H1 (cell line): ENCODE results near the gene MEIS3. TPM values are rescaled to one million over a fixed set of nuclear protein-coding genes. Genes with fewer than 3 reads are reported as not detected.

Experiments used
- CTCF ChIA-PET: fragments of 300-600 bp; sonication (Branson Sonifier 250); formaldehyde crosslinking; loops from one replicate; lab custom pipeline; 2021; ENCODE audit not compliant: partially characterized antibody; lab: Charles Lee
- POLR2A ChIA-PET: fragments of 300-600 bp; sonication (Branson Sonifier 250); formaldehyde crosslinking; loops from one replicate; lab custom pipeline; 2021; ENCODE audit warnings: inconsistent platforms; ENCODE audit not compliant: partially characterized antibody; lab: Charles Lee
- DNase-seq, 2 experiments: peaks; one replicate each; pipeline versions ENCODE4 v3.0.0 to v3.0.0-alpha.2; 2010 to 2022; ENCODE audit warnings: low spot score in 2 of 2, low read depth in 1 of 2, mixed read lengths in 1 of 2
- FAIRE-seq: peaks from 2 replicates; lab custom pipeline; 2011; peaks lifted over from hg19 to GRCh38; lab: Jason Lieb, UNC
- H2AFZ ChIP-seq: 2 replicates; pipeline ENCODE4 v1.8.1; 2012; ENCODE audit warnings: low read length, inconsistent platforms
- H2AK5ac ChIP-seq: 2 replicates; pipeline ENCODE4 v1.6.1; 2013; ENCODE audit warnings: low read depth, low read length
- H2BK120ac ChIP-seq: replicated peaks from 2 replicates; pipeline ENCODE3; 2013; ENCODE audit warnings: low read depth, low read length, inconsistent platforms
- H2BK12ac ChIP-seq: 2 replicates; pipeline ENCODE4 v1.6.1; 2013; ENCODE audit warnings: low read depth, low read length
- H2BK15ac ChIP-seq: 2 replicates; pipeline ENCODE4 v1.6.1; 2013; ENCODE audit warnings: low read length
- H2BK20ac ChIP-seq: 2 replicates; pipeline ENCODE4 v1.6.1; 2013; ENCODE audit warnings: low read length
- H2BK5ac ChIP-seq: 2 replicates; pipeline ENCODE4 v1.6.1; 2013; ENCODE audit warnings: low read depth, low read length
- H3K14ac ChIP-seq: 2 replicates; pipeline ENCODE4 v1.6.1; 2013; ENCODE audit warnings: inconsistent platforms; ENCODE audit not compliant: insufficient read length
- H3K18ac ChIP-seq: 2 replicates; pipeline ENCODE4 v1.6.1; 2013; ENCODE audit warnings: low read length; ENCODE audit errors: extremely low read depth
- H3K23ac ChIP-seq: 2 replicates; pipeline ENCODE4 v1.6.1; 2013; ENCODE audit warnings: inconsistent platforms; ENCODE audit not compliant: insufficient read length
- H3K23me2 ChIP-seq: 2 replicates; pipeline ENCODE4 v1.6.1; 2013; ENCODE audit warnings: low read depth, low read length
- H3K27ac ChIP-seq: 2 replicates; pipeline ENCODE4 v1.6.1; 2011; ENCODE audit warnings: low read depth, low read length, inconsistent platforms
- H3K27me3 ChIP-seq, 4 experiments: replicated peaks in 1 of 4; 1 replicate in 1 of 4; 2 replicates in 3 of 4; pipeline versions ENCODE4 v1.6.1 to v1.8.1; 2011 to 2013; ENCODE audit warnings: low read length in 3 of 4, mild to moderate bottlenecking in 3 of 4, inconsistent platforms in 2 of 4, mixed read lengths in 2 of 4, moderate library complexity in 1 of 4; ENCODE audit not compliant: control insufficient read depth in 3 of 4, insufficient read depth in 3 of 4; ENCODE audit errors: extremely low read depth in 1 of 4
- H3K36me3 ChIP-seq, 4 experiments: 2 replicates each; pipeline versions ENCODE4 v1.6.1 to v1.8.1; 2011 to 2013; ENCODE audit warnings: mild to moderate bottlenecking in 4 of 4, low read length in 3 of 4, moderate library complexity in 2 of 4, control low read depth in 1 of 4, inconsistent platforms in 1 of 4; ENCODE audit not compliant: insufficient read depth in 4 of 4, control insufficient read depth in 2 of 4
- H3K4ac ChIP-seq: replicated peaks from 2 replicates; pipeline ENCODE3; 2013; ENCODE audit warnings: low read length, low read depth, mixed read lengths, inconsistent platforms; ENCODE audit not compliant: insufficient read length
- H3K4me1 ChIP-seq, 4 experiments: replicated peaks in 1 of 4; 1 replicate in 1 of 4; 2 replicates in 3 of 4; pipeline versions ENCODE4 v1.6.1 to v1.8.1; 2011 to 2013; ENCODE audit warnings: low read length in 3 of 4, inconsistent platforms in 2 of 4, mixed read lengths in 1 of 4; ENCODE audit not compliant: insufficient read depth in 4 of 4, control insufficient read depth in 3 of 4
- H3K4me2 ChIP-seq, 2 experiments: 2 replicates each; pipeline versions ENCODE4 v1.6.1 to v1.8.1; 2011 to 2013; ENCODE audit warnings: low read depth in 2 of 2, low read length in 2 of 2, control low read depth in 1 of 2, inconsistent platforms in 1 of 2, mild to moderate bottlenecking in 1 of 2; ENCODE audit not compliant: insufficient read depth in 1 of 2
- H3K4me3 ChIP-seq, 4 experiments: fragments of 200-600, 300-600 bp in 1 of 4; sonication (generic), shearing (Covaris generic), sonication (Bioruptor Twin) in 1 of 4; 2 replicates each; pipeline versions ENCODE4 v1.5.1 to v1.8.1; 2011 to 2016; ENCODE audit warnings: low read length in 4 of 4, low read depth in 3 of 4, control low read depth in 2 of 4, inconsistent platforms in 2 of 4, mild to moderate bottlenecking in 2 of 4, mixed read lengths in 1 of 4, moderate library complexity in 1 of 4; ENCODE audit not compliant: insufficient read depth in 2 of 4; ENCODE audit errors: extremely low read depth in 1 of 4
- H3K56ac ChIP-seq: replicated peaks from 2 replicates; pipeline ENCODE3; 2013; ENCODE audit warnings: low read depth, mild to moderate bottlenecking, mixed read lengths, low read length, inconsistent platforms; ENCODE audit not compliant: insufficient read length
- H3K79me1 ChIP-seq: 2 replicates; pipeline ENCODE4 v1.6.1; 2013; ENCODE audit warnings: low read depth, low read length, control low read depth
- H3K79me2 ChIP-seq, 2 experiments: 2 replicates each; pipeline versions ENCODE4 v1.6.1 to v1.8.1; 2012 to 2013; ENCODE audit warnings: low read length in 2 of 2, mild to moderate bottlenecking in 2 of 2, inconsistent platforms in 1 of 2; ENCODE audit not compliant: insufficient read depth in 2 of 2, control insufficient read depth in 1 of 2
- H3K9ac ChIP-seq, 4 experiments: replicated peaks in 1 of 4; 1 replicate in 1 of 4; 2 replicates in 3 of 4; pipeline versions ENCODE4 v1.6.1 to v1.8.1; 2011 to 2013; ENCODE audit warnings: low read depth in 3 of 4, low read length in 3 of 4, control low read depth in 2 of 4, mild to moderate bottlenecking in 2 of 4, moderate library complexity in 2 of 4, inconsistent platforms in 1 of 4; ENCODE audit errors: extremely low read depth in 1 of 4
- H3K9me3 ChIP-seq, 2 experiments: 2 replicates each; pipeline versions ENCODE4 v1.6.1 to v1.8.1; 2012 to 2013; ENCODE audit warnings: mild to moderate bottlenecking in 2 of 2, moderate library complexity in 2 of 2, control low read depth in 1 of 2, inconsistent platforms in 1 of 2, low read depth in 1 of 2, low read length in 1 of 2, mixed read lengths in 1 of 2; ENCODE audit not compliant: insufficient read depth in 2 of 2
- H4K20me1 ChIP-seq, 2 experiments: replicated peaks in 1 of 2; 2 replicates each; pipeline versions ENCODE3 to v1.8.1; 2011 to 2013; ENCODE audit warnings: inconsistent platforms in 2 of 2, low read length in 2 of 2, mild to moderate bottlenecking in 1 of 2; ENCODE audit not compliant: insufficient read depth in 2 of 2, control insufficient read depth in 1 of 2
- H4K5ac ChIP-seq: 2 replicates; pipeline ENCODE4 v1.6.1; 2013; ENCODE audit warnings: low read length, low read depth, mixed read lengths, inconsistent platforms; ENCODE audit not compliant: insufficient read length
- H4K8ac ChIP-seq: 2 replicates; pipeline ENCODE4 v1.8.0; 2013; ENCODE audit warnings: mild to moderate bottlenecking, moderate library complexity, low read length, inconsistent platforms; ENCODE audit not compliant: insufficient read depth; ENCODE audit errors: extremely low read depth
- H4K91ac ChIP-seq: replicated peaks from 2 replicates; pipeline ENCODE3; 2013; ENCODE audit warnings: low read length, mixed read lengths, inconsistent platforms; ENCODE audit not compliant: insufficient read length
- CHD2 ChIP-seq: IDR thresholded peaks from 2 replicates; pipeline ENCODE4 v1.6.1; 2012; ENCODE audit warnings: low read length, improper control_type of control experiment
- EZH2 ChIP-seq: fragments of 200-600 bp; sonication (generic); IDR thresholded peaks from 2 replicates; pipeline ENCODE4 v1.7.1; 2012; ENCODE audit warnings: low read depth, mild to moderate bottlenecking, moderate library complexity, low read length, inconsistent platforms; ENCODE audit not compliant: severe bottlenecking
- FOSL1 ChIP-seq: IDR thresholded peaks from 2 replicates; pipeline ENCODE4 v1.6.1; 2011; ENCODE audit warnings: mild to moderate bottlenecking, low read depth, low read length, moderate library complexity; ENCODE audit not compliant: insufficient read depth
- PHF8 ChIP-seq: fragments of 200-600 bp; sonication (generic); conservative IDR thresholded peaks from 2 replicates; pipeline ENCODE4 v1.7.1; 2012; ENCODE audit warnings: low read depth, mild to moderate bottlenecking, inconsistent platforms, low read length, moderate library complexity
- POLR2A ChIP-seq, 2 experiments: IDR thresholded peaks; 1 replicate in 1 of 2; 2 replicates in 1 of 2; pipeline ENCODE4 v1.6.1; 2011; ENCODE audit warnings: low read depth in 2 of 2, low read length in 2 of 2, mild to moderate bottlenecking in 2 of 2; ENCODE audit errors: control extremely low read depth in 1 of 2
- POLR2AphosphoS5 ChIP-seq: IDR thresholded peaks from 2 replicates; pipeline ENCODE4 v1.6.1; 2011; ENCODE audit warnings: low read depth, low read length
- POU5F1 ChIP-seq: IDR thresholded peaks from 2 replicates; pipeline ENCODE4 v1.6.1; 2011; ENCODE audit warnings: low read depth, mild to moderate bottlenecking, low read length, moderate library complexity
- RFX5 ChIP-seq: IDR thresholded peaks from 2 replicates; pipeline ENCODE4 v1.6.1; 2011; ENCODE audit warnings: low read depth, low read length, improper control_type of control experiment, borderline replicate concordance
- SAP30 ChIP-seq: fragments of 300-600 bp; sonication (generic); IDR thresholded peaks from 2 replicates; pipeline ENCODE4 v1.7.1; 2012; ENCODE audit warnings: low read length, moderate library complexity, mild to moderate bottlenecking, inconsistent platforms; ENCODE audit not compliant: insufficient read depth, insufficient replicate concordance
- SP4 ChIP-seq: IDR thresholded peaks from 2 replicates; pipeline ENCODE4 v1.6.1; 2012; ENCODE audit warnings: low read length, inconsistent platforms
- TAF1 ChIP-seq: IDR thresholded peaks from 2 replicates; pipeline ENCODE4 v1.6.1; 2011; ENCODE audit warnings: mild to moderate bottlenecking, low read depth, low read length
- polyA plus RNA-seq, 7 experiments: library from polyadenylated mRNA; depleted of rRNA in 3 of 7; stranded (reverse) in 5 of 7; unstranded in 2 of 7; fragments of >200 nt in 5 of 7; fragments of 200-250 nt in 2 of 7; gene quantifications; 1 replicate in 5 of 7; 2 replicates in 1 of 7; 4 replicates in 1 of 7; pipeline versions ENCODE4 v1.2.1 to v1.2.3, GENCODE V29; 2011 to 2013; ENCODE audit warnings: missing spikeins in 2 of 7, mixed read lengths in 2 of 7
- total RNA-seq: library from RNA; stranded (reverse); fragmentation: NEBNext Ultra II Directional; extraction: Animal tissue kit (Norgen Biotek cat#: 25700); gene quantifications from 2 replicates; pipeline ENCODE4 v1.2.1, GENCODE V29; 2021
- TF ChIP-seq, protein P1 (sequence below): IDR thresholded peaks from 2 replicates; pipeline ENCODE4 v1.6.1; 2011; ENCODE audit warnings: low read length, improper control_type of control experiment

Gene MEIS3
- total and polyA plus RNA-seq, 2 of the 8 experiments (the other 6 are each of a cell fraction or from before 2014, with no cell fraction given), result 24.5 to 28.2 TPM

DNA sequence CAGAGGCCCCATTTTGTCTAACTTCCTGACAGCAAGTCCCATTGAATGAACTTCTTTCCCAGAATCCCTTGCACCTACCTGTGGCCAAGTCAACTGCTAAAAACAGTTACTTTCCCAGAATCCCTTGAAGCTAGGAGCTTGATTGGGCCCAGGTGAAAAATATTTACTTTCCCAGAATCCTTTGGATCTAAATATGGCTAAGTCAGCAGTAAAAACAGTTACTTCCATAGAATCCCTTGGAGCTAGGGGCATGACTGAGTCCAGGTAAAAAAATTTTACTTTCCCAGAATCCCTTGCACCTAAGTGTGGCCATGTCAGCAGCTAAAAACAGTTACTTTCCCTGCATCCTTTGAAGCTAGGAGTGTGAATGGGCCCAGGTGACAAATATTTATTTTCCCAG, 13.2 kb upstream of the MEIS3 start:
- Histone ChIP-seq H3K27ac (no peak overlapping the region), H3K27me3 (peaks cover 0 to 25% (median 18%) of the 10 kb centered on the region in 4 experiments; a peak in 6 of 7 replicates), H2BK5ac (no peak overlapping the region), H3K4ac (no peak overlapping the region), H3K56ac (no peak overlapping the region), H3K23me2 (peaks cover 23% of the 10 kb centered on the region), H3K4me2 (no peak overlapping the region), H3K14ac (no peak overlapping the region), H4K91ac (no peak overlapping the region), H3K4me1 (peaks cover 0 to 23% (median 14%) of the 10 kb centered on the region in 4 experiments; a peak in 5 of 7 replicates), H3K18ac (no peak overlapping the region), H3K79me2 (no peaks in the 10 kb centered on the region), H4K5ac (no peak overlapping the region), H2AFZ (no peak overlapping the region), H3K23ac (no peak overlapping the region), H4K8ac (no peak overlapping the region), H2AK5ac (no peak overlapping the region), H3K9ac (no peak overlapping the region), H4K20me1 (no peaks in the 10 kb centered on the region), H2BK15ac (no peak overlapping the region), H3K4me3 (no peak overlapping the region), H2BK12ac (no peak overlapping the region), H3K36me3 (no peaks in the 10 kb centered on the region), H3K9me3 (no peaks in the 10 kb centered on the region), H3K79me1 (no peaks in the 10 kb centered on the region), H2BK120ac (no peak overlapping the region), H2BK20ac (no peak overlapping the region)
- POLR2A ChIA-PET, result interaction anchor here (0.8 to 1.9 kb wide), 5 partner anchors 16 to 266 kb away, joined by 3 to 6 read pairs (median 5); partner anchors contain the start of gene KPTN
- FAIRE-seq, result no peak
- no peak for DNase-seq
- CTCF ChIA-PET, result interaction anchor here (0.5 to 24.5 kb wide), 14 partner anchors 9 to 312 kb away, joined by 3 to 436 read pairs (median 6); partner anchors contain the start of genes EHD2, KPTN and SLC8A2
- TF ChIP-seq EZH2 (no peak), PHF8 (no peak), POU5F1 (no peak), POLR2A (IDR thresholded peaks at IDR 0.05; ENCODE audit: control extremely low read depth in 1 of 2, low read depth in 2 of 2, low read length in 2 of 2) (no peak), TAF1 (no peak), SAP30 (no peak), FOSL1 (no peak), SP4 (no peak), POLR2AphosphoS5 (no peak), RFX5 (no peak), CHD2 (no peak)
- TF ChIP-seq, protein P1, sequence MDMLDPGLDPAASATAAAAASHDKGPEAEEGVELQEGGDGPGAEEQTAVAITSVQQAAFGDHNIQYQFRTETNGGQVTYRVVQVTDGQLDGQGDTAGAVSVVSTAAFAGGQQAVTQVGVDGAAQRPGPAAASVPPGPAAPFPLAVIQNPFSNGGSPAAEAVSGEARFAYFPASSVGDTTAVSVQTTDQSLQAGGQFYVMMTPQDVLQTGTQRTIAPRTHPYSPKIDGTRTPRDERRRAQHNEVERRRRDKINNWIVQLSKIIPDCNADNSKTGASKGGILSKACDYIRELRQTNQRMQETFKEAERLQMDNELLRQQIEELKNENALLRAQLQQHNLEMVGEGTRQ, result no peak
